ENCODE measurements around the gene TAF4.

Gene TAF4

GRCh38 chr20:61933481-61933950, 132.2 kb downstream of the TAF4 start:
- DNase-seq (ENCODE audit: low read depth in 2 of 2) = no peak

- no peak for DNase-seq (ENCODE audit: low read depth in 2 of 2)
Measured at GRCh38 chr20:61932711-61933480, 132.8 kb downstream of the TAF4 start.

- no peak for DNase-seq (ENCODE audit: low read depth in 2 of 2)
Measured at GRCh38 chr20:61932199-61932592, 133.5 kb downstream of the TAF4 start.

GRCh38 chr20:61931476-61932198, 134.0 kb downstream of the TAF4 start:
- DNase-seq (ENCODE audit: low read depth in 2 of 2) = no peak

- DNase-seq (ENCODE audit: low read depth in 2 of 2) = no peak
Measured at GRCh38 chr20:61930776-61931475, 134.8 kb downstream of the TAF4 start.

GRCh38 chr20:61929971-61930666, 135.6 kb downstream of the TAF4 start:
- DNase-seq (ENCODE audit: low read depth in 2 of 2) = no peak

- DNase-seq (ENCODE audit: low read depth in 2 of 2) = no peak
Measured at GRCh38 chr20:61929561-61929960, 136.1 kb downstream of the TAF4 start.

GRCh38 chr20:61927826-61928541, 137.7 kb downstream of the TAF4 start:
- DNase-seq (ENCODE audit: low read depth in 2 of 2) = no peak

- no peak for DNase-seq (ENCODE audit: low read depth in 2 of 2)
Measured at GRCh38 chr20:61927193-61927825, 138.4 kb downstream of the TAF4 start.

GRCh38 chr20:61926796-61927192, 138.9 kb downstream of the TAF4 start:
- DNase-seq (ENCODE audit: low read depth in 2 of 2) = no peak

GRCh38 chr20:61926253-61926613, 139.4 kb downstream of the TAF4 start:
- no peak for DNase-seq (ENCODE audit: low read depth in 2 of 2)

- DNase-seq (ENCODE audit: low read depth in 2 of 2) = no peak
Measured at GRCh38 chr20:61925555-61926252, 140.0 kb downstream of the TAF4 start.

- no peak for DNase-seq (ENCODE audit: low read depth in 2 of 2)
Measured at GRCh38 chr20:61924858-61925554, 140.7 kb downstream of the TAF4 start.

Measured in fibroblast of skin of left quadriceps (primary cell).